ENCODE data around the gene ZNF200.
"Not testable (repeated sequence)": the region's sequence is repeated elsewhere in the genome, so short reads cannot be mapped to it uniquely, and the experiment has no call there.

The ZNF200 gene

GRCh38 chr16:3270718-3271117 lies 35.8 kb upstream of the ZNF200 start:
- not testable (repeated sequence) for H3K9ac ChIP-seq (ENCODE audit: low read depth, low read length); H3K4me1 ChIP-seq (ENCODE audit: insufficient read depth, low read length); H3K4me3 ChIP-seq (ENCODE audit: low read length); H3K9me3 ChIP-seq (ENCODE audit: insufficient read depth, low read depth, low read length); H3K27ac ChIP-seq (ENCODE audit: low read depth, low read length); H3K36me3 ChIP-seq (ENCODE audit: insufficient read depth, low read length); H3K27me3 ChIP-seq (ENCODE audit: insufficient read depth, low read length)
- WGBS: 94% methylated on average over 2 of the region's 5 CpGs

GRCh38 chr16:3268294-3268693 lies 33.3 kb upstream of the ZNF200 start:
- Histone ChIP-seq H3K9ac (ENCODE audit: low read depth, low read length) (no peak overlapping the region), H3K36me3 (ENCODE audit: insufficient read depth, low read length) (no peaks in the 10 kb centered on the region), H3K4me3 (ENCODE audit: low read length) (no peak overlapping the region), H3K27me3 (ENCODE audit: insufficient read depth, low read length) (peaks cover 4% of the 10 kb centered on the region; the same call in 1 of the 2 replicates), H3K27ac (ENCODE audit: low read depth, low read length) (no peak overlapping the region), H3K4me1 (ENCODE audit: insufficient read depth, low read length) (no peaks in the 10 kb centered on the region), H3K9me3 (ENCODE audit: insufficient read depth, low read depth, low read length) (peaks cover 11% of the 10 kb centered on the region; the same call in 1 of the 2 replicates)
- 82% methylated on average over 1 of the region's 1 CpG for WGBS

- Histone ChIP-seq H3K9ac (ENCODE audit: low read depth, low read length) (no peak overlapping the region), H3K9me3 (ENCODE audit: insufficient read depth, low read depth, low read length) (peaks cover 11% of the 10 kb centered on the region; the same call in 1 of the 2 replicates), H3K4me3 (ENCODE audit: low read length) (no peak overlapping the region), H3K36me3 (ENCODE audit: insufficient read depth, low read length) (no peaks in the 10 kb centered on the region), H3K27me3 (ENCODE audit: insufficient read depth, low read length) (peaks cover 8% of the 10 kb centered on the region; the same call in 1 of the 2 replicates), H3K4me1 (ENCODE audit: insufficient read depth, low read length) (no peaks in the 10 kb centered on the region), H3K27ac (ENCODE audit: low read depth, low read length) (no peak overlapping the region)
- 90% methylated on average over 4 of the region's 5 CpGs for WGBS
Observed at GRCh38 chr16:3266873-3267537, 32.0 kb upstream of the ZNF200 start.

- WGBS: 5% methylated on average over 77 of the region's 77 CpGs
- peak overlapping the region; percentile 74 for H3K4me3 ChIP-seq (ENCODE audit: low read length)
- H3K9me3 ChIP-seq (ENCODE audit: insufficient read depth, low read depth, low read length): peaks cover 11% of the 10 kb centered on the region; the same call in 1 of the 2 replicates
- H3K9ac ChIP-seq (ENCODE audit: low read depth, low read length): peak overlapping the region; percentile 54
- no peaks in the 10 kb centered on the region for H3K4me1 ChIP-seq (ENCODE audit: insufficient read depth, low read length)
- peaks cover 8% of the 10 kb centered on the region; the same call in 1 of the 2 replicates for H3K27me3 ChIP-seq (ENCODE audit: insufficient read depth, low read length)
- H3K27ac ChIP-seq (ENCODE audit: low read depth, low read length): no peak overlapping the region
- no peaks in the 10 kb centered on the region for H3K36me3 ChIP-seq (ENCODE audit: insufficient read depth, low read length)
Observed at GRCh38 chr16:3264137-3265036, 29.4 kb upstream of the ZNF200 start.

- H3K36me3 ChIP-seq (ENCODE audit: insufficient read depth, low read length): no peaks in the 10 kb centered on the region
- no peak overlapping the region for H3K4me3 ChIP-seq (ENCODE audit: low read length)
- H3K27me3 ChIP-seq (ENCODE audit: insufficient read depth, low read length): peaks cover 8% of the 10 kb centered on the region; the same call in 1 of the 2 replicates
- H3K4me1 ChIP-seq (ENCODE audit: insufficient read depth, low read length): no peaks in the 10 kb centered on the region
- 90% methylated on average over 4 of the region's 4 CpGs for WGBS
- no peak overlapping the region for H3K9ac ChIP-seq (ENCODE audit: low read depth, low read length)
- no peak overlapping the region for H3K27ac ChIP-seq (ENCODE audit: low read depth, low read length)
- peaks cover 11% of the 10 kb centered on the region; the same call in 1 of the 2 replicates for H3K9me3 ChIP-seq (ENCODE audit: insufficient read depth, low read depth, low read length)
Observed at GRCh38 chr16:3262517-3262916, 27.6 kb upstream of the ZNF200 start.

DNA sequence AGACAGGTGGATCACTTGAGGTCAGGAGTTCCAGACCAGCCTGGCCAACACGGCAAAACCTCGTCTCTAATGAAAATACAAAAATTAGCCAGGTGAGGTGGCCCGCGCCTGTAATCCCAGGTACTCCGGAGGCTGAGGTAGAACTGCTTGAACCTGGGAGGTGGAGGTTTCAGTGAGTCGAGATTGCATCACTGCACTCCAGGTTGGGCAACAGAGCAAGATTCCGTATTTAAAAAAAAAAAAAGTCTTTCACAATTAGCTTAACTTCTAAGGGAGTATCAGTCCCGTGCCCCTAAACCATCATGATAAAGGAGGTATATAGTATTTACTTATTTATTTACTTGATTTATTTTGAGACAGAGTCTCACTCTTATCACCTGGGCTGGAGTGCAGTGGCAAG lies 24.9 kb upstream of the ZNF200 start:
- peaks cover 2% of the 10 kb centered on the region; the same call in 1 of the 2 replicates for H3K9me3 ChIP-seq (ENCODE audit: insufficient read depth, low read depth, low read length)
- H3K9ac ChIP-seq (ENCODE audit: low read depth, low read length): no peak overlapping the region
- no peaks in the 10 kb centered on the region for H3K36me3 ChIP-seq (ENCODE audit: insufficient read depth, low read length)
- no peak overlapping the region for H3K4me3 ChIP-seq (ENCODE audit: low read length)
- no peaks in the 10 kb centered on the region for H3K4me1 ChIP-seq (ENCODE audit: insufficient read depth, low read length)
- peaks cover 8% of the 10 kb centered on the region; the same call in 1 of the 2 replicates for H3K27me3 ChIP-seq (ENCODE audit: insufficient read depth, low read length)
- WGBS: 93% methylated on average over 7 of the region's 8 CpGs
- no peak overlapping the region for H3K27ac ChIP-seq (ENCODE audit: low read depth, low read length)

DNA sequence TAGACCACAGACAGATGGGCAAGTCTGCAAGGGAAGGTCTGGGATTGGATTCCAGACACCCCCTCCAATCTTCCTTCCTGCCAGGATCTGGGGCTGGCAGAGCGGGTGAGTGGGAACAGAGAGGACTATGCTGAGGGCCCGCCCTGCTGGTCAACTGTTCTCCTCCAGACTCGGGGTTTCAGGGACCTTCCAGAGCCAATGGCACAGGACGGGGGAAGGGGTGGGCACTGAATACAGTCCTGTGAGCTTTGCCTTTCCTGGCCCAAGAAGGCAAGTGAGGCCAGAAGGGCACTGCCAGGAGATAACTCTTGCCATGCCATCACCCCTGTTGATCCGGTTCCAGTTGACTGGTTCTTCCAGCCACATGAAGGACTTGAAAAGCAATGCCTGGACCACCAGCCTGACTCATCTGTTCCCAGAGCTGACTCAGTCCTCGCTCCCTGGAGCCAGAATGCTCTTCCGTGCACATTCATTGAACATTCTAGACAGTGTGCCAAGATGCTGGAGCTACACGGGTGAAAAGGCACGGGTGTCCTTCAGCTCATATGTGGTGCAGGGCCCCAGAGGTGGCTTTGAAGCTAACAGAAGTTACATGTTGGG lies 22.0 kb upstream of the ZNF200 start:
- no peak overlapping the region for H3K9ac ChIP-seq (ENCODE audit: low read depth, low read length)
- H3K4me3 ChIP-seq (ENCODE audit: low read length): no peak overlapping the region
- H3K36me3 ChIP-seq (ENCODE audit: insufficient read depth, low read length): no peaks in the 10 kb centered on the region
- H3K27me3 ChIP-seq (ENCODE audit: insufficient read depth, low read length): no peaks in the 10 kb centered on the region
- no peaks in the 10 kb centered on the region for H3K4me1 ChIP-seq (ENCODE audit: insufficient read depth, low read length)
- H3K9me3 ChIP-seq (ENCODE audit: insufficient read depth, low read depth, low read length): no peaks in the 10 kb centered on the region
- 79% methylated on average over 9 of the region's 9 CpGs for WGBS
- no peak overlapping the region for H3K27ac ChIP-seq (ENCODE audit: low read depth, low read length)

- Histone ChIP-seq H3K27me3 (ENCODE audit: insufficient read depth, low read length) (no peaks in the 10 kb centered on the region), H3K9ac (ENCODE audit: low read depth, low read length) (no peak within 1 kb of the TSS), H3K27ac (ENCODE audit: low read depth, low read length) (no peak within 1 kb of the TSS), H3K9me3 (ENCODE audit: insufficient read depth, low read depth, low read length) (no peaks in the 10 kb centered on the region), H3K36me3 (ENCODE audit: insufficient read depth, low read length) (no peaks in the 10 kb centered on the region), H3K4me3 (ENCODE audit: low read length) (no peak within 1 kb of the TSS), H3K4me1 (ENCODE audit: insufficient read depth, low read length) (no peaks in the 10 kb centered on the region)
- WGBS: 85% methylated on average over 14 of the region's 14 CpGs
Observed at GRCh38 chr16:3256146-3256865, 21.3 kb upstream of the ZNF200 start, which contains the start of gene MEFV. TSS of gene MEFV (minus strand) at chr16:3256633. CDS start at chr16:3256587, 46 bp downstream.

DNA sequence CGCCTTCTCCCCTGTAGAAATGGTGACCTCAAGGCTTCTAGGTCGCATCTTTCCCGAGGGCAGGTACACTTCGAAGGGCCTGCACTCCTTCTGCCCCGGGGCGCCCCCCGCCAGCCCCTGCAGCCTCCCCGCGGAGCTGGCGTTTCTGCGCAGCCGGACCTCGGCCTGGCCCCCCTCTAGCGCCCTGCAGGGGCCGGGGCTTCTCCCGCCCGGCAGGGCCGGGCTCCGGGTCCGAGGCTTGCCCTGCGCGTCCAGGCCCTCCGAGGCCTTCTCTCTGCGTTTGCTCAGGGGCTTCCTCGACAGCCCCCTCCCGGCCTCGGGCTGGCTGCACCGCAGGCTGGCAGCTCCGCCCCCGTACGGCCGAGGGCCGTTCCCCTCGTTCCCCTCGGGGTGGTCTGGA lies 19.4 kb upstream of the ZNF200 start:
- H3K27ac ChIP-seq (ENCODE audit: low read depth, low read length): no peak overlapping the region
- no peaks in the 10 kb centered on the region for H3K9me3 ChIP-seq (ENCODE audit: insufficient read depth, low read depth, low read length)
- H3K4me3 ChIP-seq (ENCODE audit: low read length): no peak overlapping the region
- H3K27me3 ChIP-seq (ENCODE audit: insufficient read depth, low read length): no peaks in the 10 kb centered on the region
- no peaks in the 10 kb centered on the region for H3K36me3 ChIP-seq (ENCODE audit: insufficient read depth, low read length)
- H3K9ac ChIP-seq (ENCODE audit: low read depth, low read length): no peak overlapping the region
- WGBS: 83% methylated on average over 35 of the region's 35 CpGs
- H3K4me1 ChIP-seq (ENCODE audit: insufficient read depth, low read length): no peaks in the 10 kb centered on the region

GRCh38 chr16:3252967-3253366 lies 18.0 kb upstream of the ZNF200 start:
- H3K27me3 ChIP-seq (ENCODE audit: insufficient read depth, low read length): no peaks in the 10 kb centered on the region
- H3K9ac ChIP-seq (ENCODE audit: low read depth, low read length): no peak overlapping the region
- H3K4me3 ChIP-seq (ENCODE audit: low read length): no peak overlapping the region
- H3K27ac ChIP-seq (ENCODE audit: low read depth, low read length): no peak overlapping the region
- H3K4me1 ChIP-seq (ENCODE audit: insufficient read depth, low read length): no peaks in the 10 kb centered on the region
- no peaks in the 10 kb centered on the region for H3K36me3 ChIP-seq (ENCODE audit: insufficient read depth, low read length)
- 96% methylated on average over 4 of the region's 4 CpGs for WGBS
- H3K9me3 ChIP-seq (ENCODE audit: insufficient read depth, low read depth, low read length): no peaks in the 10 kb centered on the region
